ENCODE measurements around the gene FSD1.
A peak's percentile ranks its signal among the peaks of the same experiment; 100 is the strongest.

The FSD1 gene

GRCh38 chr19:4338441-4339355 is 34.3 kb downstream of the FSD1 start, which contains the start of gene STAP2:
Gene STAP2 (minus strand): TSS chr19:4338827. CDS start chr19:4338753, 74 bp downstream.
- no peak for DNase-seq (ENCODE audit: low read depth in 1 of 2, low spot score in 1 of 2)
- Histone ChIP-seq H3K27ac (replicated peaks) (no peak within 1 kb of the TSS), H3K27me3 (ENCODE audit: insufficient read depth, poor library complexity, severe bottlenecking) (peaks cover 5% of the 10 kb centered on the region), H3K4me3 (replicated peaks; ENCODE audit: insufficient read depth, low read length) (peak within 1 kb of the TSS; percentile 19; the same call in 1 of the 2 replicates)
- no peak for TF ChIP-seq CTCF (IDR thresholded peaks at IDR 0.05; ENCODE audit: insufficient read depth, low read length)
- no peak for TF ChIP-seq POLR2AphosphoS5 (IDR thresholded peaks at IDR 0.05; ENCODE audit: low read depth)
- no peak for TF ChIP-seq REST (IDR thresholded peaks at IDR 0.05; ENCODE audit: insufficient replicate concordance, low read depth)
- TF ChIP-seq GABPA (IDR thresholded peaks at IDR 0.05; ENCODE audit: low read depth): no peak
- no peak for TF ChIP-seq SPI1 (IDR thresholded peaks at IDR 0.05; ENCODE audit: borderline replicate concordance, low read depth)

- Histone ChIP-seq H3K27me3 (ENCODE audit: insufficient read depth, poor library complexity, severe bottlenecking) (peaks cover 5% of the 10 kb centered on the region), H3K4me3 (replicated peaks; ENCODE audit: insufficient read depth, low read length) (peak overlapping the region; percentile 46), H3K27ac (replicated peaks) (no peak overlapping the region)
- no peak for DNase-seq (ENCODE audit: low read depth in 1 of 2, low spot score in 1 of 2)
- TF ChIP-seq GABPA (IDR thresholded peaks at IDR 0.05; ENCODE audit: low read depth): no peak
- TF ChIP-seq REST (IDR thresholded peaks at IDR 0.05; ENCODE audit: insufficient replicate concordance, low read depth): no peak
- TF ChIP-seq CTCF (IDR thresholded peaks at IDR 0.05; ENCODE audit: insufficient read depth, low read length): no peak
- TF ChIP-seq POLR2AphosphoS5 (IDR thresholded peaks at IDR 0.05; ENCODE audit: low read depth): no peak
- TF ChIP-seq SPI1 (IDR thresholded peaks at IDR 0.05; ENCODE audit: borderline replicate concordance, low read depth): no peak
Measured at GRCh38 chr19:4342314-4342614, 37.9 kb downstream of the FSD1 start.

- H3K27me3 ChIP-seq (ENCODE audit: insufficient read depth, poor library complexity, severe bottlenecking): peaks cover 5% of the 10 kb centered on the region
- DNase-seq (ENCODE audit: low read depth in 1 of 2, low spot score in 1 of 2): peak; percentile 90 to 98
- H3K27ac ChIP-seq (replicated peaks): peak overlapping the region; percentile 27; the same call in 1 of the 2 replicates
- no peak for TF ChIP-seq SPI1 (IDR thresholded peaks at IDR 0.05; ENCODE audit: borderline replicate concordance, low read depth)
- TF ChIP-seq REST (IDR thresholded peaks at IDR 0.05; ENCODE audit: insufficient replicate concordance, low read depth): no peak
- no peak for TF ChIP-seq POLR2AphosphoS5 (IDR thresholded peaks at IDR 0.05; ENCODE audit: low read depth)
- TF ChIP-seq CTCF (IDR thresholded peaks at IDR 0.05; ENCODE audit: insufficient read depth, low read length): no peak
- no peak for TF ChIP-seq GABPA (IDR thresholded peaks at IDR 0.05; ENCODE audit: low read depth)
- peak overlapping the region; percentile 49 for H3K4me3 ChIP-seq (replicated peaks; ENCODE audit: insufficient read depth, low read length)
Measured at GRCh38 chr19:4342615-4343369, 38.4 kb downstream of the FSD1 start.
